GM12865 (cell line): ENCODE data around the gene UNC5CL.

ENCODE experiments used
- DNase-seq: peaks from one replicate; pipeline ENCODE4 v3.0.0; 2010; ENCODE audit warnings: low read depth
- H3K4me3 ChIP-seq: 2 replicates; pipeline ENCODE4 v1.5.1; 2011; ENCODE audit warnings: mild to moderate bottlenecking, low read depth, low read length, control low read depth
- CTCF ChIP-seq: IDR thresholded peaks from 2 replicates; pipeline ENCODE4 v1.5.1; 2011; ENCODE audit warnings: low read length, control low read depth, low read depth, inconsistent platforms; ENCODE audit not compliant: insufficient read depth; ENCODE audit errors: missing control alignments

Gene UNC5CL

GRCh38 chr6:41054511-41054910 lies 15.5 kb upstream of the UNC5CL start:
- TF ChIP-seq CTCF, result no peak
- no peak overlapping the region for H3K4me3 ChIP-seq
- no peak for DNase-seq

DNA sequence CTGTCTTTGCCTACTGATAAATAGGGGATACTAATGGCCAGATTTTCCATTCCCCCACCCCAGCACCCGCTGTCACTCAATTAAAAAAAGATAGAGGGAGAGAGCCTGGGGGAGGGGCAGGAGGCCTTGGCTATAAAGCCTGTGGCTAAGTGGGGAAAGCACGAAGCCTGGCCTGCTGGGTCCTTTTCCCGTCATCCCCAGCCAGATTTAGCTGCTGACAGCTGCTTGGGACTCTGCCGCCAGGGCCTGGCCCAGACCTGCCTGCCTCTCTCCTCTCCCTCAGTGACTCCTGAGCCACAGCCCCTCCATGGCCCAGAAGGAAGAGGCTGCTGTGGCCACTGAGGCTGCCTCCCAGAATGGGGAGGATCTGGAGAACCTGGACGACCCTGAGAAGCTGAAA lies 14.0 kb upstream of the UNC5CL start, which contains the start of gene APOBEC2:
Gene APOBEC2, plus strand, starts transcription at position 162 of the 400 bp plus-strand sequence. Its CDS starts 146 bp downstream, at position 308.
- no peak for DNase-seq
- H3K4me3 ChIP-seq, result no peak within 1 kb of the TSS
- no peak for TF ChIP-seq CTCF

GRCh38 chr6:41051873-41052272 lies 12.9 kb upstream of the UNC5CL start:
- TF ChIP-seq CTCF, result no peak
- H3K4me3 ChIP-seq, result no peak overlapping the region
- no peak for DNase-seq

DNA sequence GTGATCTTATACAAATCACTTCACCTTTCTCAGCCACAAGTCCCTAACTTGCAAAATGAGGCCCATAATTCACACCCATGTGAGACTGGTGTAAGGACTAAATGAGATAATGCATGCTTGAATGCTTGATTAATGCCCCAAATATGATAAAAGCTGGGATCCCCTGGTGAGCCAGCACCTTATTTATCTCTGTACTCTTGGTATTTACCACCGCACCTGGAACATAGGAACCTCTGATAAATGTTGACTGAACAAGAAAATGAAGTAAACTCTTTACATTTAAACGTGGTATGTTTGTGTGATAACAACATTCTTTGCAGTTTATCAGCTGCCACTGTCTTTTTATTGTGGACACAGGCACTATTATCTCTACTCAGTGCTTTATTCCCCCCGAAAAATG lies 11.5 kb upstream of the UNC5CL start:
- TF ChIP-seq CTCF, result no peak
- no peak for DNase-seq

GRCh38 chr6:41049955-41050354 lies 10.9 kb upstream of the UNC5CL start:
- H3K4me3 ChIP-seq, result no peak overlapping the region
- TF ChIP-seq CTCF, result no peak
- DNase-seq, result no peak

More for the DNA sequence above, 11.5 kb upstream of the UNC5CL start:
- no peak overlapping the region for H3K4me3 ChIP-seq

DNA sequence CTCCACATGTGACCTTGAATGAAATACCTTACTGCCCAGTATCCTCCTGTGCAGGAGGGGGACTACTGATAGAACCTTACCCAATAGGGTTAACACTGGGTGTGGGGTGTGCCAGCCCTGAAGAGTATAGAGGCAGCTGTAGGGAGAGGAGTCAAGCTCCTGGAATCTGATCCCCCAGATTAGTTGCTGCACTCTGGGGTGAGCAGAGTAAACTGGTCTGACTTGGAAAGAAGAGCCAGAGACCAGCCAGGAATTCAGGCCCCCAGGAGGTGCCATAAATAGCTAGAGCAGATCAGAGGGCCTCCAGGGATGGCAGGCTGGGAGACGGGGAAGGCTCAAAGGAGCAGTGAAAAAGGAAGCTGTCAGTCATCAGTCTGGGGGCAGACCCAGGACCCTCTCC lies 10.5 kb upstream of the UNC5CL start:
- TF ChIP-seq CTCF, result no peak
- H3K4me3 ChIP-seq, result no peak overlapping the region
- DNase-seq, result no peak
